ENCODE results near the gene SHC4. TPM values are rescaled to one million over a fixed set of nuclear protein-coding genes. Genes with fewer than 3 reads are reported as not detected.

The SHC4 gene
- total and polyA plus RNA-seq, 9 of the 15 experiments (the other 6 are each of a cell fraction or from before 2014, with no cell fraction given) = 0.43 to 1.2 (median 0.67) TPM

DNA sequence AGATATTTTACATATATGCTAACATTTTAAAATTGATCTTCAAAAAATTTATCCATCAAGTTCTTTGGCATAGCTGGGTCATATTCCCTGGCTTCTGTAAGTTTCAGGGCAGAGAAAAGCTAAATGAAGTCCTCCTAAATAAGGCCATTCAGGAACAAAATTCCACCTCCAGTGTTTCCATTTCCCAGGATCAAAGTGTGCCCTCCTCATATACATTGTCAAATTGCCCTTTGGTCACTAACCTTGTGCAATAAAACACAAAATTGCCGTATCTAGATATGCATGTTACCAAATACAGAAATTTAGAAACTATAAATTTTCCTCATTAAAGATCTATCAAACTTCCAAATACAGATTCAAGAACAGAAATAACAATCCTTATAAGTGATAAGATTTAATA lies 163.5 kb downstream of the SHC4 start:
- H3K27ac ChIP-seq (ENCODE audit: extremely low read depth, low read depth, low read length) = no peak overlapping the region
- ATAC-seq = no peak
- no peak overlapping the region for H2AFZ ChIP-seq (ENCODE audit: low read depth, low read length)
- no peak overlapping the region for H3K4me3 ChIP-seq
- no peaks in the 10 kb centered on the region for H3K9me3 ChIP-seq (replicated peaks; ENCODE audit: control insufficient read depth, insufficient read depth, low read depth, low read length)
- H3K4me2 ChIP-seq (ENCODE audit: insufficient read depth, low read length) = no peak overlapping the region
- CTCF ChIA-PET (ENCODE audit: low intra/inter-chr PET ratio) = interaction anchor here (0.6 to 1.4 kb wide), 2 partner anchors 441 to 442 kb away, joined by 3 to 4 read pairs; no protein-coding TSS in a partner anchor
- intact Hi-C loops (cut with micrococcal nuclease) (loop anchor here (5.0 to 10.0 kb wide), 2 partner anchors 295 to 443 kb away; no protein-coding TSS in a partner anchor), in situ Hi-C loops (cut with MboI) (loop anchor here (25.0 kb wide), 1 partner anchor 438 kb away; no protein-coding TSS in a partner anchor)
- FAIRE-seq = peak; percentile 51
- H3K9me1 ChIP-seq (ENCODE audit: control insufficient read depth, insufficient read depth, low read length) = no peaks in the 10 kb centered on the region
- peaks cover 0 to 3% of the 10 kb centered on the region in 2 experiments; a peak in 1 of 5 replicates for H3K4me1 ChIP-seq (replicated peaks in 1 of 2; ENCODE audit: control insufficient read depth in 2 of 2, insufficient read depth in 2 of 2, low read length in 2 of 2)
- no peak for DNase-seq (ENCODE audit: extremely low read depth in 1 of 4, low spot score in 3 of 4)
- H3K9ac ChIP-seq (ENCODE audit: insufficient read depth in 1 of 2, low read depth in 2 of 2, low read length in 2 of 2) = no peak overlapping the region
- no peak for TF ChIP-seq NR2F6 (CRISPR knock-in tag; IDR thresholded peaks at IDR 0.05)
- no peak for TF ChIP-seq POLR2AphosphoS5 (IDR thresholded peaks at IDR 0.05; ENCODE audit: control insufficient read depth, insufficient read depth, low read depth, low read length)
- H3K36me3 ChIP-seq (ENCODE audit: control insufficient read depth, insufficient read depth, low read length) = peaks cover 55% of the 10 kb centered on the region
- H3K79me2 ChIP-seq (ENCODE audit: control insufficient read depth, insufficient read depth, low read length) = peaks cover 58% of the 10 kb centered on the region
- WGBS (ENCODE audit: insufficient coverage, low coverage, missing lambda C conversion rate) = 100% methylated on average over 1 of the region's 1 CpG
- H3K27me3 ChIP-seq (ENCODE audit: control insufficient read depth in 2 of 2, insufficient read depth in 2 of 2, low read length in 2 of 2) = no peaks in the 10 kb centered on the region
- BruUV-seq (replicated peaks) = no TSS peak
- H4K20me1 ChIP-seq (replicated peaks; ENCODE audit: control insufficient read depth, insufficient read depth, low read length) = no peaks in the 10 kb centered on the region
- POLR2A ChIA-PET = no interaction called here

DNA sequence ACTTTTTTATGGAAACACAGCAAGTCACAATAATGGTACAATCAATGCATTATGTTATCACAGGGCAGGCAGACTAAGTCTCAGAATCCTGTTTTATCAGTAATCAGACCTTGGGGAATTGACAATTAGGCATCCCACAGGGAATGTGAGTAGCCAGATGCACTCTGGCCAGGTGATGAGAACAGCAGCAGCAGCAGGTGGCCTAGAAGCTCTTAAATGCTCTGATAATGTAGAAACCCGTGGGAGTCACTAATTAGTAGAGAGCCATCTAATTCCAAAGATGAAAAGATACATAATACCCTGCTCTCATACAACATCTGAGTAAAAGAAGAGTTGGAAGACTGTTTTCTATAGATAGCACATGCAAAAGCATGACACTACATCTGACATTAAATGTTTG lies 165.4 kb downstream of the SHC4 start:
- no peak for DNase-seq (ENCODE audit: extremely low read depth in 1 of 4, low spot score in 3 of 4)
- Histone ChIP-seq H3K9me3 (replicated peaks; ENCODE audit: control insufficient read depth, insufficient read depth, low read depth, low read length) (no peaks in the 10 kb centered on the region), H3K36me3 (ENCODE audit: control insufficient read depth, insufficient read depth, low read length) (peaks cover 59% of the 10 kb centered on the region), H3K27me3 (ENCODE audit: control insufficient read depth in 2 of 2, insufficient read depth in 2 of 2, low read length in 2 of 2) (no peaks in the 10 kb centered on the region), H4K20me1 (replicated peaks; ENCODE audit: control insufficient read depth, insufficient read depth, low read length) (no peaks in the 10 kb centered on the region), H3K4me1 (replicated peaks in 1 of 2; ENCODE audit: control insufficient read depth in 2 of 2, insufficient read depth in 2 of 2, low read length in 2 of 2) (0 out of 5 replicates have a peak, but pooled peaks cover 0 to 3% of the 10 kb centered on the region in 2 experiments), H3K27ac (ENCODE audit: extremely low read depth, low read depth, low read length) (no peak overlapping the region), H3K79me2 (ENCODE audit: control insufficient read depth, insufficient read depth, low read length) (peaks cover 40% of the 10 kb centered on the region), H2AFZ (ENCODE audit: low read depth, low read length) (no peak overlapping the region), H3K9me1 (ENCODE audit: control insufficient read depth, insufficient read depth, low read length) (no peaks in the 10 kb centered on the region), H3K4me3 (no peak overlapping the region), H3K4me2 (ENCODE audit: insufficient read depth, low read length) (no peak overlapping the region), H3K9ac (ENCODE audit: insufficient read depth in 1 of 2, low read depth in 2 of 2, low read length in 2 of 2) (no peak overlapping the region)
- FAIRE-seq = no peak
- no TSS peak for BruUV-seq (replicated peaks)
- WGBS (ENCODE audit: insufficient coverage, low coverage, missing lambda C conversion rate) = 22% methylated on average over 1 of the region's 1 CpG
- TF ChIP-seq, protein P1, sequence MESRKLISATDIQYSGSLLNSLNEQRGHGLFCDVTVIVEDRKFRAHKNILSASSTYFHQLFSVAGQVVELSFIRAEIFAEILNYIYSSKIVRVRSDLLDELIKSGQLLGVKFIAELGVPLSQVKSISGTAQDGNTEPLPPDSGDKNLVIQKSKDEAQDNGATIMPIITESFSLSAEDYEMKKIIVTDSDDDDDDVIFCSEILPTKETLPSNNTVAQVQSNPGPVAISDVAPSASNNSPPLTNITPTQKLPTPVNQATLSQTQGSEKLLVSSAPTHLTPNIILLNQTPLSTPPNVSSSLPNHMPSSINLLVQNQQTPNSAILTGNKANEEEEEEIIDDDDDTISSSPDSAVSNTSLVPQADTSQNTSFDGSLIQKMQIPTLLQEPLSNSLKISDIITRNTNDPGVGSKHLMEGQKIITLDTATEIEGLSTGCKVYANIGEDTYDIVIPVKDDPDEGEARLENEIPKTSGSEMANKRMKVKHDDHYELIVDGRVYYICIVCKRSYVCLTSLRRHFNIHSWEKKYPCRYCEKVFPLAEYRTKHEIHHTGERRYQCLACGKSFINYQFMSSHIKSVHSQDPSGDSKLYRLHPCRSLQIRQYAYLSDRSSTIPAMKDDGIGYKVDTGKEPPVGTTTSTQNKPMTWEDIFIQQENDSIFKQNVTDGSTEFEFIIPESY (CRISPR knock-in tag; IDR thresholded peaks at IDR 0.05) = no peak
- TF ChIP-seq CBFA2T3 (IDR thresholded peaks at IDR 0.05) = peak; percentile 11; the same call in 1 of the 2 replicates
- no peak for TF ChIP-seq ETV5 (CRISPR knock-in tag; IDR thresholded peaks at IDR 0.05; ENCODE audit: low read depth)
- no peak for TF ChIP-seq ILK (tag; IDR thresholded peaks at IDR 0.05; ENCODE audit: borderline replicate concordance, low read depth)
- POLR2A ChIA-PET = no interaction called here
- no peak for ATAC-seq
- intact Hi-C loops (cut with micrococcal nuclease) = no loop called here
- CTCF ChIA-PET (ENCODE audit: low intra/inter-chr PET ratio) = no interaction called here
- in situ Hi-C loops (cut with MboI) = no loop called here

Measured in K562 (cell line).